GM19455 (cell line): ENCODE data around the gene AIPL1.

Experiments
- ATAC-seq: cut with Tn5 transposase; IDR thresholded peaks from one replicate; pipeline ENCODE4 v1.9.1; 2021; ENCODE audit not compliant: unreplicated experiment

AIPL1 gene

GRCh38 chr17:6467567-6467966, 32.6 kb upstream of the AIPL1 start:
- ATAC-seq = no peak

- no peak for ATAC-seq
These were observed 30.5 kb upstream of the AIPL1 start for GRCh38 chr17:6465206-6466003.

DNA sequence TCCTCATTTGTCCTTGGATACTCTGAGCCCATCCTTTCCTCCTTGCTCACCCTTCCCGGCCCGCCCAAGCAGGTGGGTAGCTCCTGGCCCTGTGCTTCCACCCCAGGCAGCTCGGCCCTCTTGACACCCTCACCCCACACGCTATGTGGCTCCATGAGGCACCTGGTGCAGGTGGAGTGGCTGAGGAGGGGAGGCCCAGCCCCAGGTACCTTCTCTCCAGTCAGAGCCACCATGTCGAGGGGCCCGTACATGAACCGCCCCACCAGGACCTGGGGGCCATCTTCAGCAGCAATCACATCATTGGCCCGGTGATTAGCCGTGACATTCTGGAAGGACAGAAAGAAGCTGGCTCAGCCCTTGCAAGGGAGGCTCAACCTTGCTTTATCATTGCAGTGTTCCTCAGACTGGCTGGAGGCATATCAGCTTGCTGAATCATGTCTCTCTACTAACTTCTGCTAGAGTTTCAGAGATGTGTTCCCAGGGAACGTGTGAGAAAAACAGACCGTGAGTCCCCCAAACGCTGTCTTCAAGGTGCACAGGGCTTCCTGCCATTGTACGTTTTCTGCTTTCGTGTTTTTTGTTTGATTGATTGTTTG, 29.6 kb upstream of the AIPL1 start:
- ATAC-seq = no peak

DNA sequence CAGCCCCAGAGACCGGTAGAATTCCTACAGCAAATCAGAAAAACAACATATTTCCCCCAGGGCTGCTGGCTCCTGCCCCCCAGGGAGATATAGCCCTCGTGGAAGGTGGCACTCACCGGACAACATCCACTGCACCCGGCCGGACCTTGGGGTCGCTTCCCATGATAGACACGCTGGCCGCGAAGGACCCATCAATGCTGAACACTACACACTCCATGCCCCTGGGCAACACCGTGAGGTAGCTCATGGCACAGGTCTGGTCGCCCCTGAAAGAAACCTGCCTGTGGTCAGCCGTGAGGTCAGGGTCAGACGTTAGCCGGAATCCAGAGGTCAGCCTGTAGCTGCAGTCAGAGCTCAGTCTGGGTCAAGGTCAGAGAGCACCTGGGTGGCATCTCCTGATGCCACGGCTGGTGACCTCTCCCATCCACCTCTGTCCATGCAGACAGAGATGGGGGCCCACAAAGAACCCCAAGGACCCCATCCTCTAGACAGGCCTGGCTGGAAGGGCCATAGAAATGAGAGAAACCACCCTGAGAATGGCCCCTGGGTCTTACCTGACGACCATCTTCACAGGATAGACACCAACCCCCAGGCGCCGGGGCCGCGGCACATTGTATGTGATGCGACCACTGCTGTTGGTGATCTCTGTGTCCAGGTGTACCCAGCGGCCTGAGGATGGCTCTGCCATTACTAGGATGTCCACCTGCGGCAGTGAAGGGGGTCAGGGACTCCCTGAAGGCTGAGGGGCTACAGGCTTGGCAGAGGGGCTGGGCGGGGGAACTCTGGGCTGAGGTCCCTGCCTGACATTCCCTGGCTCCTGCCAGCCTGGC, 28.9 kb upstream of the AIPL1 start:
- no peak for ATAC-seq

- ATAC-seq = no peak
These were observed 27.8 kb upstream of the AIPL1 start for GRCh38 chr17:6462692-6463091.

DNA sequence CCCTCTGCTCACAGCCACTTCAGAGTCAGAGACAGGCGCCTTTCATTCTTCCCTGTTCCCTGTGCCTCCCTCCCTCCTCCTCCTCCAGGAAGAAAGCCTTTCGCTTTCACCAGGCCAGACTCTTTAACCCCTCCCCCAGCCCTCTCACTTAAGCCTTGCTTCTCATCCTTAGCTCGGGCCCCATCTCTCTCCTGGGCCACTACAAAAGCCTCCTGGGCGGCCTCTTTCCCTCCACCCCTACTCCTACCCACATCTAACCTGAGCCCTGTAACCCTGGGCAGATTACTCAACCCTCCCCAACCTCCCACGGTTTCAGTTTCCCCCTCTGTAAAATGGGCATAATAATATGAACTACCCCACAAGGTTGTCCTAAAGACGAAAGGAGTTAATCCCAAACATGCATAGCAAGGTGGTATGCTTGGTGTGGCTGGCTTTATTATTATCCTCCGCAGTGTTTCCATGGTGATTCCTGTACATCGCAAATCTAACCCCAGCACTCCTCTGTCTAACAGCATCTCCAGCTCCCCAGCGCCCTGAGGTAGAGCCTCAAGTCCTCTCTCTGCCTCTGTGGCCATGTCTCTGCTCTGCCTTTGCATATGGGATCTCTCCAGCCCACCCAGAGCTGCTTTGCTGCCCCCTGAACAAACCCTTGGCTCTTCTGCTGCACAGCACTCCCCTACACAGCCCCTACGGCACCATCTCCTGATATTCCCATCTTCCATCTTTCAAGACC, 27.0 kb upstream of the AIPL1 start:
- ATAC-seq = no peak

DNA sequence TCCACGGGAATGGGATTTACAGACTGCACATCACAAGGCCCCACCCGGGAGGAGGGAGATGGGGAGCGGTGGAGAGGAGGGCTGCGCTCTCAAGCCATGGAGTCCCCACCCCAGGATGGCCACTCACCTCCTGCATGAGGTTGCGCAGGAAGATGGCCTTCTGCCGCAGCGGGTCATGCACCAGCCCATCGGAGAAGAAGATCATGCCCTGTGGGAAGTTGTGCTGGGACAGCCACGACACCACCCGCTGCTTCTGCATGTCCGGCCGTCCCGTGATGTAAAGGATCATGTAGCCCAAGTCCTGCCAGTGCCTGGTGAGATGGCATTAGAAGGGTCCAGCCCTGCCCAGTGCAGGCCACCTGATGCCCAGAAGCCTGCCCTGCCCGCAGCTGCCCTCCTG, 26.3 kb upstream of the AIPL1 start:
- ATAC-seq = no peak

- ATAC-seq = no peak
These were observed 25.7 kb upstream of the AIPL1 start for GRCh38 chr17:6460531-6461161.

GRCh38 chr17:6458460-6458950, 23.6 kb upstream of the AIPL1 start:
- no peak for ATAC-seq

DNA sequence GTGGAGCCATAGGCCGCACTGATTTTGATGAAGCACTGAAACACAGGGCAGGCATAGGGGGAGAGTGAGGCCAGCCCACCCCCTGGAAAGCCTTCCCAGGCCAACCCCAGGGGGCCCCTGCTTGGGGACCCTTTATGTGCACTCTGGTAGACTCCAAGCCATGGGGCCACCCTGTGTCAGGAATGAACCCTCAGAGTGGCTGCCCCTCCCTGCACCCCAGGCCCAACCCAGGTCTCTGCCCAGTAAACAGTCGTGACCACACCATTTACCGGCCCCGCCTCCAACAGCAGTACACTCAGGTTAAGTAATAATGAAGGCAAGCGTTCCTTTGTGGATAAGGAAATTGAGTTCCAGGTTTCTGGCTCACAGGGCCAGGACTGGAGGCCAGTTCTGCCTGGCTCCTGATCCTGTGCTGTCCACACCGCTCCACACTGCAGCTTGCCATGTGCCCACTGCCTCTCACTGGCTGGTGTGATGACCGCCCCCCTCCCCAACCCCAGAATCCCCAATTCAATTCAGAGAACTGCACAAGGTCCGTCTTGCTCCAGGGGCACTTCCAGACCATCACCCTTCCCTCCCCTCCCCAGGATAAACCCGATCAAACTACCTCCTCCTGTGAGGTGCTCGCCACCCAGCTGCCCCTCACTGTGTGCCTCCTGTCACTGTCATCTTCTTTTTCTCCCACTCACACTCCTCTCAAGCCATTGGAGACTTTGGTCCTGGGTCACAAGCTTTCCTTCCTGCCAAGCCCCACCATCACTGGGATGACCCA, 23.0 kb upstream of the AIPL1 start:
- ATAC-seq = no peak

DNA sequence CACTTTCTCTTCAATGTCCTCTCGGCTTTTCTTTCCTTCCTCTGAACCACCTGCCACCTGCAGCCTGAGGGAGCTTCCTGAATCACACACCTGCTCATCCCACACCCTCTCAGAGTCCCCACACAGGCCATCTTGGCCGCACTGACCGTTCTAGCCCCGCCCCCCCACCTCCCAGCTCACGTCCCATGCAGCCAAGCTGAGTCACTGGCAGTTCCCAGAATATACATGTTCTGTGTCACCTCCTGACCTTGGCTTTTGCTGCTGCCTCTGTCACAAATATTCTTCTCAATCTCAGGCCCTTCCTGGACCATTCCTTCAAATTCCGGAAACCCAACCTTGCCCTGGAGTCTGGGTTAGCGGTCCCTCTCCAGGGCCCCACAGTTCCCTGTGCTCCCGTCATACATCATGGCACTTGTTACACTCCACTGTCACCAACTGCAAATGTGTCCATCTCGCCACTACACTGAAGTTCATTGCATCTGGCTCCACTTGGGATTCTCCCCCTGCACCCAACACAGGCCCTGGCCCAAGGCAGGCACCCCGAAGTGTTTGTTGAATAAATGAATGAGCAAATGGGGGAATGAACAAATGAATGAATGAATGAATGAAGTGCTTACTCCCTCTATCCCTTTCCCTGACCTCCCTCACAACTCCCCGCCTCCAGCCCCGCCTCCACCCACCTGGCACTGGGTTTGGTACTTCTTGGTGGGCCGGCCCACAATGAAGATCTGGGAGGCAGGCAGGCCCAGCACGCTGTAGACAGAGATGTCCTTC, 22.2 kb upstream of the AIPL1 start:
- no peak for ATAC-seq

- no peak for ATAC-seq
These were observed 21.4 kb upstream of the AIPL1 start for GRCh38 chr17:6456321-6456720.

- no peak for ATAC-seq
These were observed 20.4 kb upstream of the AIPL1 start for GRCh38 chr17:6455321-6455705.

- no peak for ATAC-seq
These were observed 19.8 kb upstream of the AIPL1 start for GRCh38 chr17:6454495-6455320.

GRCh38 chr17:6453279-6454024, 18.5 kb upstream of the AIPL1 start:
- no peak for ATAC-seq

DNA sequence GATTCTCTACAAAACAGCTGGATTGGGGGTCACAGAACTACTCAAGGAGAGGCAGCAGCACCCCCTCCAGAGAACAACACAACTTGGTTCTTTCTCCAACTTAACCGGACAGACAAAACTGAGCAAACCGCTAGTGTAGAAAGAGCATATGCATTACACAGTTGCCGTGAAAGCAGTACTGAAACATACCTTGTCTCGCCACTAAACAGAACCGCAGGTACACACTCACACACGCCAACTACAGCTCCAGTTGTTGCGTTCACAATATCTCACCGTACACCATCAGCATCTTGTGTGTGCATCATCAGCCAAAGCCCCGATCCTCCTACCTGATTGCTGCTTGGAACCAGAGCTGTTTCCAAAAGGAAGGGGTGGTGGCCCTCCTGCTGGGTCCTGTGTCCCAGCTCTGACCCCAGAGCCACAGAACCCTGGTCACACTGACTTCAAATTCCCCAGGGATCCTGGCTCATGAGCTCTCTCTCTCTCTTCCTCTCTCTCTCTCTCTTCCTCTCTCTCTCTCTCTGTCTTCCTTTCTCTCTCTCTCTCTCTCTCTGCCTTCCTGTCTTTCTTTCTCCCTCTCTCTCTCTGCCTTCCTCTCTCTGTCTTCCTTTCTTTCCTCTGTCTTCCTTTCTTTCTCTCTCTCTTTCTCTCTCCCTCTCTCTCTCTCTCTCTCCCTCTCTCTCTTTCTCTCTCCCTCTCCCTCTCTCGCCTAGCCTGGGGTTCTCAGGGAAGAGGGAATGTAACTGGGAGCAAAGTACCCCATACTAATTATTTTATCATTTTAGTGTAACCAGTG, 17.7 kb upstream of the AIPL1 start:
- ATAC-seq = no peak
